SK-N-SH (cell line): ENCODE measurements around the gene TADA2A. TPM values are rescaled to one million over a fixed set of nuclear protein-coding genes. Genes with fewer than 3 reads are reported as not detected.

Experiments used
- CTCF ChIA-PET: fragments of 300-600, 350-600 bp; formaldehyde crosslinking; extraction: SDS; loops from one replicate; lab custom pipeline; 2021; lab: Yijun Ruan, JAX
- POLR2A ChIA-PET: fragments of 350-600 bp; sonication (Branson Sonifier 250); formaldehyde crosslinking; extraction: SDS; loops from one replicate; lab custom pipeline; 2020; ENCODE audit warnings: antibody characterized with exemption, inconsistent platforms; lab: Yijun Ruan, JAX
- DNase-seq: peaks from one replicate; pipeline ENCODE4 v3.0.0; 2012
- H2AFZ ChIP-seq: fragments of 200-600 bp; sonication (generic); 2 replicates; pipeline ENCODE4 v1.8.1; 2016; ENCODE audit warnings: antibody characterized with exemption, mild to moderate bottlenecking, low read depth
- H3F3A ChIP-seq: fragments of 200-600 bp; sonication (generic); replicated peaks from 2 replicates; pipeline ENCODE3; 2016; ENCODE audit warnings: antibody characterized with exemption, mild to moderate bottlenecking; ENCODE audit not compliant: insufficient read depth
- H3K27ac ChIP-seq, 2 experiments: fragments of 200-500 bp in 1 of 2; fragments of 200-600 bp in 1 of 2; sonication (Bioruptor generic) in 1 of 2; sonication (generic), shearing (Covaris generic) in 1 of 2; 2 replicates each; pipeline versions ENCODE4 v1.5.1 to v1.6.1; 2014 to 2016; ENCODE audit warnings: low read depth in 2 of 2, inconsistent platforms in 1 of 2, low read length in 1 of 2, mild to moderate bottlenecking in 1 of 2, mixed read lengths in 1 of 2
- H3K27me3 ChIP-seq: fragments of 200-600 bp; sonication (generic), shearing (Covaris generic); 2 replicates; pipeline ENCODE4 v1.6.1; 2016; ENCODE audit warnings: mixed run types; ENCODE audit not compliant: insufficient read depth
- H3K36me3 ChIP-seq, 2 experiments: fragments of 200-500 bp in 1 of 2; fragments of 200-600 bp in 1 of 2; sonication (Bioruptor generic) in 1 of 2; sonication (generic) in 1 of 2; replicated peaks in 1 of 2; 2 replicates each; pipeline versions ENCODE3 to v1.5.1; 2014 to 2016; ENCODE audit warnings: low read length in 1 of 2, mild to moderate bottlenecking in 1 of 2; ENCODE audit not compliant: insufficient read depth in 2 of 2, control insufficient read depth in 1 of 2
- H3K4me1 ChIP-seq, 2 experiments: fragments of 200-500 bp in 1 of 2; fragments of 200-600 bp in 1 of 2; sonication (Bioruptor generic) in 1 of 2; sonication (generic), shearing (Covaris generic) in 1 of 2; 2 replicates each; pipeline versions ENCODE4 v1.5.1 to v1.6.1; 2014 to 2016; ENCODE audit warnings: low read depth in 1 of 2, low read length in 1 of 2, mixed run types in 1 of 2; ENCODE audit not compliant: insufficient read depth in 2 of 2, control insufficient read depth in 1 of 2
- H3K4me2 ChIP-seq: fragments of 200-600 bp; sonication (generic), shearing (Covaris generic); 2 replicates; pipeline ENCODE4 v1.6.1; 2017; ENCODE audit warnings: mixed run types
- H3K4me3 ChIP-seq, 2 experiments: fragments of 200-500 bp in 1 of 2; fragments of 200-600 bp in 1 of 2; sonication (Bioruptor generic) in 1 of 2; sonication (generic), shearing (Covaris generic) in 1 of 2; 2 replicates each; pipeline versions ENCODE4 v1.5.1 to v1.8.1; 2014 to 2016; ENCODE audit warnings: low read depth in 2 of 2, inconsistent platforms in 1 of 2, low read length in 1 of 2, mild to moderate bottlenecking in 1 of 2, mixed read lengths in 1 of 2, moderate library complexity in 1 of 2
- H3K79me2 ChIP-seq: fragments of 200-600 bp; sonication (generic); 2 replicates; pipeline ENCODE4 v1.8.1; 2017; ENCODE audit warnings: mild to moderate bottlenecking; ENCODE audit not compliant: insufficient read depth
- H3K9ac ChIP-seq: fragments of 200-600 bp; sonication (generic); 2 replicates; pipeline ENCODE4 v1.6.1; 2017; ENCODE audit warnings: mixed run types
- H3K9me2 ChIP-seq: fragments of 200-600 bp; sonication (generic); 2 replicates; pipeline ENCODE4 v1.6.1; 2017; ENCODE audit warnings: mixed run types
- H3K9me3 ChIP-seq: fragments of 200-600 bp; sonication (generic); 2 replicates; pipeline ENCODE4 v1.6.1; 2017; ENCODE audit warnings: mixed run types, mild to moderate bottlenecking, moderate library complexity
- H4K20me1 ChIP-seq: fragments of 200-600 bp; sonication (generic); 2 replicates; pipeline ENCODE4 v1.6.1; 2017; ENCODE audit warnings: mild to moderate bottlenecking, mixed run types; ENCODE audit not compliant: insufficient read depth
- EP300 ChIP-seq, 2 experiments: IDR thresholded peaks; 2 replicates each; pipeline versions ENCODE4 v1.4.0 to v1.6.1; 2012; ENCODE audit warnings: borderline replicate concordance in 1 of 2, low read depth in 1 of 2, low read length in 1 of 2
- EZH2phosphoT487 ChIP-seq: fragments of 200-600 bp; sonication (generic); IDR thresholded peaks from 2 replicates; pipeline ENCODE4 v1.6.1; 2017; ENCODE audit warnings: low read depth, mixed run types, mild to moderate bottlenecking, antibody characterized with exemption, moderate library complexity, borderline replicate concordance
- FOSL2 ChIP-seq: IDR thresholded peaks from 2 replicates; pipeline ENCODE4 v1.4.0; 2012; ENCODE audit warnings: low read depth, mild to moderate bottlenecking, moderate library complexity, borderline replicate concordance
- FOXM1 ChIP-seq: IDR thresholded peaks from 2 replicates; pipeline ENCODE4 v1.4.0; 2012; ENCODE audit warnings: low read depth, mild to moderate bottlenecking
- GABPA ChIP-seq: IDR thresholded peaks from 2 replicates; pipeline ENCODE4 v1.4.0; 2012; ENCODE audit warnings: low read depth, mild to moderate bottlenecking
- GATA2 ChIP-seq: sonication (generic); formaldehyde crosslinking; IDR thresholded peaks from 2 replicates; pipeline ENCODE4 v1.5.0; 2020; ENCODE audit warnings: mild to moderate bottlenecking, missing genetic modification reagents
- JUND ChIP-seq: IDR thresholded peaks from 2 replicates; pipeline ENCODE4 v1.4.0; 2012
- MXI1 ChIP-seq: IDR thresholded peaks from 2 replicates; pipeline ENCODE4 v1.6.1; 2012; ENCODE audit warnings: mild to moderate bottlenecking, low read depth, low read length, improper control_type of control experiment
- NFIC ChIP-seq: IDR thresholded peaks from 2 replicates; pipeline ENCODE4 v1.4.0; 2012; ENCODE audit warnings: borderline replicate concordance
- RCOR1 ChIP-seq: fragments of 150-350 bp; IDR thresholded peaks from 2 replicates; pipeline ENCODE4 v1.6.1; 2017; ENCODE audit warnings: antibody characterized with exemption, low read length
- RXRA ChIP-seq: IDR thresholded peaks from 2 replicates; pipeline ENCODE4 v1.4.0; 2012; ENCODE audit warnings: low read depth, mild to moderate bottlenecking, borderline replicate concordance
- TCF12 ChIP-seq: IDR thresholded peaks from 2 replicates; pipeline ENCODE4 v1.4.0; 2012
- YY1 ChIP-seq: IDR thresholded peaks from 2 replicates; pipeline ENCODE4 v1.4.0; 2012; ENCODE audit warnings: low read depth, mild to moderate bottlenecking
- WGBS: methylation state at CpG from one replicate; pipeline ENCODE4 v1.1.6; 2017; ENCODE audit warnings: low lambda C conversion rate; 5-methylcytosine and 5-hydroxymethylcytosine counted together
- polyA plus RNA-seq, 3 experiments: library from polyadenylated mRNA; depleted of rRNA; stranded (reverse); fragments of >200 nt; gene quantifications; 2 replicates each; pipeline ENCODE4 v1.2.3, GENCODE V29; 2012
- TF ChIP-seq, protein P1 (sequence below): fragments of 200-600 bp; sonication (generic); IDR thresholded peaks from 2 replicates; pipeline ENCODE4 v1.6.1; 2017; ENCODE audit warnings: antibody characterized with exemption, mild to moderate bottlenecking, moderate library complexity
- TF ChIP-seq, protein P2 (sequence below): IDR thresholded peaks from 2 replicates; pipeline ENCODE4 v1.4.0; 2012; ENCODE audit warnings: low read depth, borderline replicate concordance
- TF ChIP-seq, protein P3 (sequence below): IDR thresholded peaks from 2 replicates; pipeline ENCODE4; 2012

TADA2A gene
- polyA plus RNA-seq, 1 of the 3 experiments (the other 2 are of a cell fraction), result 9.7 TPM

DNA sequence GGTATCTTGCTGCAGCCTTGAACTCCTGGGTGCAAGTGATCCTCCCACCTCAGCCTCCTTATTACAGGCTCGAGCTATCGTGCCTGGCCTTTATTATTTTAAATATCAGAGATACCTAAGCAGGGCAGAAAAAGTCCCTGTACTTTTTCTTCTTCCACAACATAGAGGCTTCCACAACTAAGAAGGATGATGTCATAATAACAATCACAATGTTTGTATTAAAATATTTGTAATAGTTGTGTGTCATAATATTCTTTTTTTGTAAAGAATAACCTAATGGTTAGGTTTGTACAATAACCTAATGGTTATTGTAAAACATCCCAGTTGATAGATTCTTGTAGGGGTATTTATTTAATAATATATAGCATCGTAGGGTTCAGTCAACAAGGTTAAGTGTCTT, 56.4 kb downstream of the TADA2A start:
- 91% methylated on average over 3 of the region's 3 CpGs for WGBS
- POLR2A ChIA-PET, result no interaction called here
- Histone ChIP-seq H3K27ac (no peak overlapping the region), H3F3A (peaks cover 38% of the 10 kb centered on the region), H3K36me3 (peaks cover 5 to 49% of the 10 kb centered on the region in 2 experiments), H3K27me3 (no peaks in the 10 kb centered on the region), H3K4me2 (no peak overlapping the region), H3K79me2 (no peaks in the 10 kb centered on the region; the same call in 1 of the 2 replicates), H3K9ac (no peak overlapping the region), H4K20me1 (peaks cover 4% of the 10 kb centered on the region; the same call in 1 of the 2 replicates), H2AFZ (no peak overlapping the region), H3K9me2 (no peaks in the 10 kb centered on the region), H3K4me3 (no peak overlapping the region), H3K4me1 (0 out of 4 replicates have a peak, but pooled peaks cover 0 to 5% of the 10 kb centered on the region in 2 experiments), H3K9me3 (no peaks in the 10 kb centered on the region)
- TF ChIP-seq EP300 (IDR thresholded peaks at IDR 0.05; ENCODE audit: borderline replicate concordance in 1 of 2, low read depth in 1 of 2, low read length in 1 of 2) (no peak), FOXM1 (no peak)
- CTCF ChIA-PET, result no interaction called here
- DNase-seq, result no peak

DNA sequence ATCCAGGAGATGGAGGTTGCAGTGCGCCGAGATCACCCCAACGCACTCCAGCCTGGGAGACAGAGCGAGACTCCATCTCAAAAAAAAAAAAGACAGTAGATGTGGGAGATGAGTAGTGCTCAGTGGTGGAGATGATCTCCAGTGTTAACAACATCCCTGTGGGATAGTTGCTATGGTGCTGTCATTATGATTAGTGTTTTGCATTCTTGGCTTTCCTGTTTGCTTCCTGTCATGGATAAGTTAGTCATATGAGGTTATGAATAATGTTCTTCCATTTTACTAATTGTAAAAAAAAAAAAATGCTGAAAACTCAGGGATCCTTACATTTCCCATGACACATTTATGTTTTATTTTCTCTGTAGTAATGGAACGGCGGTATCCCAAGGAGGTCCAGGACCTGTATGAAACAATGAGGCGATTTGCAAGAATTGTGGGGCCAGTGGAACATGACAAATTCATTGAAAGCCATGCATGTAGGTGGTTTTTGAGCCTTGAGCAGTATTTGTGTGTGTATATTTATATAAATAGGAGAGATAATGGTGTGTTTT, 58.5 kb downstream of the TADA2A start:
- H3K27ac ChIP-seq, result peak overlapping the region in 1 of 2 experiments; percentile 85; a peak in 2 of 4 replicates
- 91% methylated on average over 7 of the region's 7 CpGs for WGBS
- no peaks in the 10 kb centered on the region; the same call in 1 of the 2 replicates for H3K79me2 ChIP-seq
- H3K9me2 ChIP-seq, result no peaks in the 10 kb centered on the region
- H3K27me3 ChIP-seq, result no peaks in the 10 kb centered on the region
- peaks cover 10 to 61% of the 10 kb centered on the region in 2 experiments for H3K36me3 ChIP-seq
- CTCF ChIA-PET, result no interaction called here
- no peak for TF ChIP-seq GATA2 (CRISPR knock-in tag)
- no peak for TF ChIP-seq MXI1
- peak; percentile 22; the same call in 1 of the 2 replicates for TF ChIP-seq NFIC
- peak; percentile 33; the same call in 1 of the 2 replicates for TF ChIP-seq TCF12
- peak; percentile 47; the same call in 1 of the 2 replicates for TF ChIP-seq FOSL2
- TF ChIP-seq, protein P1, sequence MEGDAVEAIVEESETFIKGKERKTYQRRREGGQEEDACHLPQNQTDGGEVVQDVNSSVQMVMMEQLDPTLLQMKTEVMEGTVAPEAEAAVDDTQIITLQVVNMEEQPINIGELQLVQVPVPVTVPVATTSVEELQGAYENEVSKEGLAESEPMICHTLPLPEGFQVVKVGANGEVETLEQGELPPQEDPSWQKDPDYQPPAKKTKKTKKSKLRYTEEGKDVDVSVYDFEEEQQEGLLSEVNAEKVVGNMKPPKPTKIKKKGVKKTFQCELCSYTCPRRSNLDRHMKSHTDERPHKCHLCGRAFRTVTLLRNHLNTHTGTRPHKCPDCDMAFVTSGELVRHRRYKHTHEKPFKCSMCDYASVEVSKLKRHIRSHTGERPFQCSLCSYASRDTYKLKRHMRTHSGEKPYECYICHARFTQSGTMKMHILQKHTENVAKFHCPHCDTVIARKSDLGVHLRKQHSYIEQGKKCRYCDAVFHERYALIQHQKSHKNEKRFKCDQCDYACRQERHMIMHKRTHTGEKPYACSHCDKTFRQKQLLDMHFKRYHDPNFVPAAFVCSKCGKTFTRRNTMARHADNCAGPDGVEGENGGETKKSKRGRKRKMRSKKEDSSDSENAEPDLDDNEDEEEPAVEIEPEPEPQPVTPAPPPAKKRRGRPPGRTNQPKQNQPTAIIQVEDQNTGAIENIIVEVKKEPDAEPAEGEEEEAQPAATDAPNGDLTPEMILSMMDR, result no peak
- TF ChIP-seq, protein P2, sequence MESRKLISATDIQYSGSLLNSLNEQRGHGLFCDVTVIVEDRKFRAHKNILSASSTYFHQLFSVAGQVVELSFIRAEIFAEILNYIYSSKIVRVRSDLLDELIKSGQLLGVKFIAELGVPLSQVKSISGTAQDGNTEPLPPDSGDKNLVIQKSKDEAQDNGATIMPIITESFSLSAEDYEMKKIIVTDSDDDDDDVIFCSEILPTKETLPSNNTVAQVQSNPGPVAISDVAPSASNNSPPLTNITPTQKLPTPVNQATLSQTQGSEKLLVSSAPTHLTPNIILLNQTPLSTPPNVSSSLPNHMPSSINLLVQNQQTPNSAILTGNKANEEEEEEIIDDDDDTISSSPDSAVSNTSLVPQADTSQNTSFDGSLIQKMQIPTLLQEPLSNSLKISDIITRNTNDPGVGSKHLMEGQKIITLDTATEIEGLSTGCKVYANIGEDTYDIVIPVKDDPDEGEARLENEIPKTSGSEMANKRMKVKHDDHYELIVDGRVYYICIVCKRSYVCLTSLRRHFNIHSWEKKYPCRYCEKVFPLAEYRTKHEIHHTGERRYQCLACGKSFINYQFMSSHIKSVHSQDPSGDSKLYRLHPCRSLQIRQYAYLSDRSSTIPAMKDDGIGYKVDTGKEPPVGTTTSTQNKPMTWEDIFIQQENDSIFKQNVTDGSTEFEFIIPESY, result no peak
- no peak for TF ChIP-seq EZH2phosphoT487
- no peak for TF ChIP-seq YY1
- peak; percentile 63 for TF ChIP-seq JUND
- 0 out of 2 replicates have a peak, but pooled peaks have one; percentile 32 for TF ChIP-seq RXRA
- TF ChIP-seq GABPA, result no peak
- TF ChIP-seq EP300 (IDR thresholded peaks at IDR 0.05; ENCODE audit: borderline replicate concordance in 1 of 2, low read depth in 1 of 2, low read length in 1 of 2), result peak in 1 of 2 experiments; percentile 39; a peak in 1 of 4 replicates
- no peak for TF ChIP-seq RCOR1
- TF ChIP-seq, protein P3, sequence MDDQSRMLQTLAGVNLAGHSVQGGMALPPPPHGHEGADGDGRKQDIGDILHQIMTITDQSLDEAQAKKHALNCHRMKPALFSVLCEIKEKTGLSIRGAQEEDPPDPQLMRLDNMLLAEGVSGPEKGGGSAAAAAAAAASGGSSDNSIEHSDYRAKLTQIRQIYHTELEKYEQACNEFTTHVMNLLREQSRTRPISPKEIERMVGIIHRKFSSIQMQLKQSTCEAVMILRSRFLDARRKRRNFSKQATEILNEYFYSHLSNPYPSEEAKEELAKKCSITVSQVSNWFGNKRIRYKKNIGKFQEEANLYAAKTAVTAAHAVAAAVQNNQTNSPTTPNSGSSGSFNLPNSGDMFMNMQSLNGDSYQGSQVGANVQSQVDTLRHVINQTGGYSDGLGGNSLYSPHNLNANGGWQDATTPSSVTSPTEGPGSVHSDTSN, result peak; percentile 94
- H3K4me2 ChIP-seq, result no peak overlapping the region
- POLR2A ChIA-PET, result no interaction called here
- DNase-seq, result no peak
- H3K9ac ChIP-seq, result no peak overlapping the region
- H3F3A ChIP-seq, result peaks cover 24% of the 10 kb centered on the region
- H4K20me1 ChIP-seq, result no peaks in the 10 kb centered on the region
- no peaks in the 10 kb centered on the region for H3K9me3 ChIP-seq
- no peak overlapping the region for H2AFZ ChIP-seq
- no peak overlapping the region for H3K4me3 ChIP-seq
- H3K4me1 ChIP-seq, result 0 out of 4 replicates have a peak, but pooled peaks cover 0 to 5% of the 10 kb centered on the region in 2 experiments
